DMS153 (cell line): ENCODE results near the gene ARSG.

Experiments
- DNase-seq: peaks from one replicate; lab custom pipeline; 2025; lab: John Stamatoyannopoulos, UW

ARSG gene

GRCh38 chr17:68428498-68429172, 137.3 kb downstream of the ARSG start:
- no peak for DNase-seq

- no peak for DNase-seq
These were observed 138.6 kb downstream of the ARSG start for GRCh38 chr17:68429881-68430280.

- no peak for DNase-seq
These were observed 139.8 kb downstream of the ARSG start for GRCh38 chr17:68431045-68431608.

GRCh38 chr17:68431661-68432071, 140.4 kb downstream of the ARSG start:
- no peak for DNase-seq

GRCh38 chr17:68432086-68432864, 141.0 kb downstream of the ARSG start:
- no peak for DNase-seq

- no peak for DNase-seq
These were observed 141.9 kb downstream of the ARSG start for GRCh38 chr17:68433211-68433610.

- DNase-seq: no peak
These were observed 142.7 kb downstream of the ARSG start for GRCh38 chr17:68433911-68434508.

- no peak for DNase-seq
These were observed 144.1 kb downstream of the ARSG start for GRCh38 chr17:68435361-68435760.

- DNase-seq: peak; percentile 51
These were observed 144.9 kb downstream of the ARSG start for GRCh38 chr17:68435876-68436842.

GRCh38 chr17:68437979-68438822, 146.9 kb downstream of the ARSG start:
- peak; percentile 31 for DNase-seq

GRCh38 chr17:68439656-68440290, 148.5 kb downstream of the ARSG start:
- DNase-seq: no peak

- DNase-seq: no peak
These were observed 149.2 kb downstream of the ARSG start for GRCh38 chr17:68440526-68440925.

GRCh38 chr17:68441070-68441770, 149.9 kb downstream of the ARSG start:
- DNase-seq: no peak

GRCh38 chr17:68443972-68444464, 152.7 kb downstream of the ARSG start:
- DNase-seq: no peak

GRCh38 chr17:68445671-68446070, 154.4 kb downstream of the ARSG start:
- no peak for DNase-seq

- no peak for DNase-seq
These were observed 155.3 kb downstream of the ARSG start for GRCh38 chr17:68446626-68447041.

- DNase-seq: no peak
These were observed 157.9 kb downstream of the ARSG start for GRCh38 chr17:68449021-68449739.

- no peak for DNase-seq
These were observed 159.1 kb downstream of the ARSG start for GRCh38 chr17:68450391-68450790.

- DNase-seq: no peak
These were observed 159.5 kb downstream of the ARSG start for GRCh38 chr17:68450801-68451200.
